Body of pancreas (tissue), 4 donors: ENCODE results near the gene OMG. TPM values are rescaled to one million over a fixed set of nuclear protein-coding genes. Genes with fewer than 3 reads are reported as not detected.

Source experiments
- ATAC-seq: fragments of 150-250 bp; one replicate; pipeline ENCODE4 v1.9.1; 2016
- DNase-seq, 4 donors: peaks; one replicate each; pipeline ENCODE4 v3.0.0-alpha.2; 2019
- H3K27ac ChIP-seq, 4 donors: fragments of 200-600 bp; sonication (generic); 1 replicate in 3 of 4; 2 replicates in 1 of 4; pipeline versions ENCODE4 v1.5.1 to v1.6.1; 2016 to 2019; ENCODE audit warnings: mild to moderate bottlenecking in 1 of 4, mixed read lengths in 1 of 4, moderate library complexity in 1 of 4
- H3K27me3 ChIP-seq, 2 donors: fragments of 200-600 bp; sonication (generic); one replicate each; pipeline ENCODE4 v1.6.0; 2016; ENCODE audit warnings: mild to moderate bottlenecking in 1 of 2
- H3K36me3 ChIP-seq, 2 donors: fragments of 200-600 bp; sonication (generic); replicated peaks in 1 of 2; 2 replicates each; pipeline ENCODE4 v1.5.1; 2016; ENCODE audit warnings: low read depth in 2 of 2; ENCODE audit not compliant: insufficient read depth in 1 of 2
- H3K4me1 ChIP-seq: fragments of 200-600 bp; sonication (generic); one replicate; pipeline ENCODE4 v1.6.0; 2016
- H3K4me3 ChIP-seq, 2 donors: fragments of 200-600 bp; sonication (generic); 1 replicate in 1 of 2; 2 replicates in 1 of 2; pipeline ENCODE4 v1.5.1; 2016 to 2019
- H3K9me3 ChIP-seq, 3 donors: fragments of 200-600 bp; sonication (generic); 1 replicate in 2 of 3; 2 replicates in 1 of 3; pipeline ENCODE4 v1.5.1; 2016
- POLR2A ChIP-seq, 3 donors: fragments of 450-650 bp; IDR thresholded peaks; one replicate each; pipeline ENCODE4 v1.6.1; 2016; ENCODE audit warnings: antibody characterized with exemption in 3 of 3, mild to moderate bottlenecking in 2 of 3
- WGBS, 2 donors: methylation state at CpG; one replicate each; pipeline ENCODE4 v1.1.5; 2017; 5-methylcytosine and 5-hydroxymethylcytosine counted together
- intact Hi-C: fragments of 100-400 bp; cut with DNase I; formaldehyde crosslinking; loops from one replicate; pipeline ENCODE4 v1.15.1; 2023
- total RNA-seq, 2 donors: library from RNA; depleted of rRNA; stranded (reverse); fragments of >200 nt; gene quantifications; one replicate each; pipeline ENCODE4 v1.1.0, GENCODE V29; 2016
- TF ChIP-seq, protein P1 (sequence below), 7 experiments: fragments of 450-650 bp in 4 of 7; fragments of 200-600 bp in 3 of 7; sonication (generic) in 3 of 7; IDR thresholded peaks; one replicate each; pipeline ENCODE4 v1.5.1; 2016 to 2019; ENCODE audit warnings: antibody characterized with exemption in 7 of 7

OMG gene
- total RNA-seq, 2 donors from 2014 or later: 1.8 TPM; not detected in 1

GRCh38 chr17:31299624-31300023 is 2.6 kb upstream of the OMG start:
- no peaks in the 10 kb centered on the region for H3K36me3 ChIP-seq
- H3K4me3 ChIP-seq: no peak overlapping the region
- DNase-seq (no peak), ATAC-seq (no peak)
- H3K4me1 ChIP-seq: no peaks in the 10 kb centered on the region
- no peaks in the 10 kb centered on the region for H3K9me3 ChIP-seq
- TF ChIP-seq, protein P1, sequence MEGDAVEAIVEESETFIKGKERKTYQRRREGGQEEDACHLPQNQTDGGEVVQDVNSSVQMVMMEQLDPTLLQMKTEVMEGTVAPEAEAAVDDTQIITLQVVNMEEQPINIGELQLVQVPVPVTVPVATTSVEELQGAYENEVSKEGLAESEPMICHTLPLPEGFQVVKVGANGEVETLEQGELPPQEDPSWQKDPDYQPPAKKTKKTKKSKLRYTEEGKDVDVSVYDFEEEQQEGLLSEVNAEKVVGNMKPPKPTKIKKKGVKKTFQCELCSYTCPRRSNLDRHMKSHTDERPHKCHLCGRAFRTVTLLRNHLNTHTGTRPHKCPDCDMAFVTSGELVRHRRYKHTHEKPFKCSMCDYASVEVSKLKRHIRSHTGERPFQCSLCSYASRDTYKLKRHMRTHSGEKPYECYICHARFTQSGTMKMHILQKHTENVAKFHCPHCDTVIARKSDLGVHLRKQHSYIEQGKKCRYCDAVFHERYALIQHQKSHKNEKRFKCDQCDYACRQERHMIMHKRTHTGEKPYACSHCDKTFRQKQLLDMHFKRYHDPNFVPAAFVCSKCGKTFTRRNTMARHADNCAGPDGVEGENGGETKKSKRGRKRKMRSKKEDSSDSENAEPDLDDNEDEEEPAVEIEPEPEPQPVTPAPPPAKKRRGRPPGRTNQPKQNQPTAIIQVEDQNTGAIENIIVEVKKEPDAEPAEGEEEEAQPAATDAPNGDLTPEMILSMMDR (IDR thresholded peaks at IDR 0.05): no peak
- no peak for TF ChIP-seq POLR2A (IDR thresholded peaks at IDR 0.05)
- no peak overlapping the region for H3K27ac ChIP-seq
- no peaks in the 10 kb centered on the region for H3K27me3 ChIP-seq
- intact Hi-C loops: no loop called here

DNA sequence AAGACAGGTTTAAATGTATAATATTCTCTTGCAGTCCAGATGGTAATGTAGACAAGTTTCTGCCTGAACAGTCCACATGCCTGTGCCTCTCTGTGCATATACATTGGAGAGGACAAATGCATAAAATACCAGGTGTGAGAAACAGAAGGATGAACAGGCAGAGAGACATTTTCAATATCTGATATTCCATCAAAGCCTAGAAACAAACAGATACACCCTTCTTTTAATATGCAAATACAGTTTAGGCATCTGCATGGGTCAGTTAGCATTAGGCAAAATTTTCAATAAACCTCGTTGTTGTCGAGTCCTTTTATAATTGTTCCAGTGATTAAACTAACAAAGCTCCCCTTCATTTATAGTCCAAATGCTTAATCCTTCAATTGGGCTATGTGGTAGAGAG is 897 bp downstream of the OMG start:
- Histone ChIP-seq H3K27ac (no peak overlapping the region), H3K9me3 (no peaks in the 10 kb centered on the region), H3K36me3 (no peaks in the 10 kb centered on the region), H3K4me1 (no peaks in the 10 kb centered on the region), H3K4me3 (no peak overlapping the region), H3K27me3 (no peaks in the 10 kb centered on the region)
- no peak for ATAC-seq
- TF ChIP-seq, protein P1 (IDR thresholded peaks at IDR 0.05): no peak
- intact Hi-C loops: no loop called here
- WGBS, 2 donors: 89 to 92% methylated on average over 2 of the region's 2 CpGs
- DNase-seq: no peak

DNA sequence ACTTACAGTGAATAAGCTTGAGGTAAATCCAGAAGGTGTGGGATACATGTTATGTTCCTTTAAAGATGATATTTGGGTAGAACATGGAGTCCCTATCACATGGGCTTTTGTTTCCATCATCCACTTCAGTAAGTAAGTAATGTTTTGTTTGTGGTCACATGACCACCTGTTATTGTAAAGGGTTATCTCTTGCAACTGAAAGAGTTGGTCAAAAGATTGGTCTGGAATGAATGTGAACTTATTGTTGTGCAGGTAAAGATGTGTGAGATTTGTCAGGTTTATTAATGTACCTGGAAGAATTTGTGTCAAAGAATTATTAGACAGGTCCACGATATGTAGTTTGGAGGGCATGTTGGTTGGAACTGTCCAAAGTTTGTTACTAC is 1.6 kb downstream of the OMG start:
- no peaks in the 10 kb centered on the region for H3K9me3 ChIP-seq
- H3K27ac ChIP-seq: no peak overlapping the region
- no peak for TF ChIP-seq POLR2A (IDR thresholded peaks at IDR 0.05)
- TF ChIP-seq, protein P1 (IDR thresholded peaks at IDR 0.05): no peak
- no peaks in the 10 kb centered on the region for H3K27me3 ChIP-seq
- intact Hi-C loops: no loop called here
- no peaks in the 10 kb centered on the region for H3K36me3 ChIP-seq
- no peak overlapping the region for H3K4me3 ChIP-seq
- DNase-seq: no peak
- WGBS, 2 donors: 74 to 92% methylated on average over 1 of the region's 1 CpG
- H3K4me1 ChIP-seq: no peaks in the 10 kb centered on the region
- no peak for ATAC-seq

- intact Hi-C loops: no loop called here
- ATAC-seq (no peak), DNase-seq (no peak)
- 78% methylated on average over 3 of the region's 3 CpGs for WGBS, 2 donors
- Histone ChIP-seq H3K36me3 (no peaks in the 10 kb centered on the region), H3K4me1 (no peaks in the 10 kb centered on the region), H3K27ac (no peak overlapping the region), H3K27me3 (no peaks in the 10 kb centered on the region), H3K4me3 (no peak overlapping the region), H3K9me3 (no peaks in the 10 kb centered on the region)
- TF ChIP-seq, protein P1 (IDR thresholded peaks at IDR 0.05): no peak
- TF ChIP-seq POLR2A (IDR thresholded peaks at IDR 0.05): no peak
Observed at GRCh38 chr17:31294820-31295488, 2.1 kb downstream of the OMG start.

- no peak for DNase-seq
- intact Hi-C loops: no loop called here
- Histone ChIP-seq H3K36me3 (no peaks in the 10 kb centered on the region), H3K9me3 (no peaks in the 10 kb centered on the region), H3K4me3 (no peak overlapping the region), H3K27me3 (no peaks in the 10 kb centered on the region), H3K27ac (no peak overlapping the region), H3K4me1 (no peaks in the 10 kb centered on the region)
- no peak for ATAC-seq
- no peak for TF ChIP-seq POLR2A (IDR thresholded peaks at IDR 0.05)
- TF ChIP-seq, protein P1 (IDR thresholded peaks at IDR 0.05): no peak
- WGBS, 2 donors: 89 to 92% methylated on average over 3 of the region's 3 CpGs
Observed at GRCh38 chr17:31294231-31294630, 2.8 kb downstream of the OMG start.
